Brain pericyte (primary cell): ENCODE data around the gene RASGRF1.
"Not testable (repeated sequence)": the region's sequence is repeated elsewhere in the genome, so short reads cannot be mapped to it uniquely, and the experiment has no call there.

ENCODE experiments used
- DNase-seq: peaks from one replicate; pipeline ENCODE4 v3.0.0-alpha.2; 2012; ENCODE audit warnings: low read depth, low spot score

Gene RASGRF1

GRCh38 chr15:78932258-78932808, 158.2 kb downstream of the RASGRF1 start:
- no peak for DNase-seq

DNA sequence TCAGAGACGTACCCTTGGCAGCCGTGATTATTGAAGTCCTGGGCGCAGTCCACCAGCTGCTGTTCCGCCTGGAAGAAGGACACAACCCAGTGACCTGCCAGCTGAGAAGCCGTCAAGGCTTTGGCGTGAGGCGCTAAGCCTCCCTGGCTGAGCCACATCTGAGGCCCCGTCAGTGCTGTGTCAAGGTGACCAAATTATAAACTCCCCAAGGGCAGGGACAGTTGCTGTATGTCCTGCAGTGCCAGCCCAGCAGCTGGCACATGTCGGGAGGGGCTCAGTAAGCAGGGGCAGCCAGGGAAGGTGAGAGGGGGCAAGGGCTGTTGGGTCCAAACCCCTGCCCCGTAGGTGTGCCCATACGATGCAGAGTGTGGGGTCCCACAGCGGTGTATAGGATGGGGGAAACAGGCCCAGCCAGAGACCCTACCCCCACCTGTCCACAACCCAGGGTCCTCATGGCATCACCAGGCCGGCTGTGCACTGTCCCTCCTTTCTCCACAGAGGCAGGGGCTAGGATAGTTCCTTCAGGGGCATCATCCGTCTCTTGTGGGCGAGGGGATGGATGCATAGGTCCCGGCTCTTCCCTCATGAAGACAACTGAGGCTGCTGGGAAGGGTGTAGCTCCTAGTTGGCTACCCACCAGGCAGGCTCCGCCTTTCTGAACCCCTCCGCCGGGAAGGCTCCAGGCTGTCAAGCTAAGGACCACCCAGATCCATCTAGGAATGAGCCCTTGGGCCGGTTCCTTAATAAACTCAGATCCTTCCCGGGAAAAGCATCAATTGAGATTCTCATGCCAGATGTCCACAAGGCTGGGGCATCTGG, 158.9 kb downstream of the RASGRF1 start:
- DNase-seq = no peak

DNA sequence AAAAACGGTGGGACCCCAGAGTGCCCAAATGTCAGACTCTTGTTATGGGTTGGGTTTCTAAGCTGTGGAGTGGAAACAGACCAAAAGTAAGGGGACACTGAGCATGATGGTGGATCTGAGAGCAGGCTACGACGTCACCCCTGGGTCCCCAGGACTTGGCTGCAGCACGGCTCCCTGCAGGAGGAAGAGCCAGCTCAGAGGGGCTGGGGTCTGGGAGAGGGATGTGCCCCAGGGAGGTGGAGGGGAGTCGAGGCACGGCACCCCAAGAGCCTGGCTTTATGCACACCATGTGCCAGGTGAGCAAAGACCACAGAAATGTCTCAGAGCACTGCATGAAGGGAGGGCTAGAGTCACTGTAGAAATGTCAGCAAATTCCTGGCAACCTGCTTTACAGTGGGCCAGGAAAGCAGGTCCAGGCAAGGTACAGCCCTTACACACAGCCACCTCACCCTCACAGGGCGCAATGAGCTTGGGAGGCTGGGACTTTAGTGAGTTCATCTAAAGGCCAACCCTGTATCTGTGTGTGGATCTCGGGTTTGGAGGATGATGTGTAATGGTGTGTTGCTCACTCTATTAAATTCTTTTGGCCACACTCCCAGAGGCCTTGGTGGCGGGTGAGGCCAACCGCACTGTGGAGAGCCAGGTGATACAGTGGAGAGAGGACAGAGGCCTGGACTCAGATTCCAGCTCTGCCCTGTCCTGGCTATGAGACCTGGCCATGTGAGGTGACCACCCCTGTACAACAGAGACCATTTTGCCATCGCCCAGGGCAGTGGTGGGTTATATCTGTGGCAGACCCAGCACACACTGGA, 159.8 kb downstream of the RASGRF1 start:
- no peak for DNase-seq

DNA sequence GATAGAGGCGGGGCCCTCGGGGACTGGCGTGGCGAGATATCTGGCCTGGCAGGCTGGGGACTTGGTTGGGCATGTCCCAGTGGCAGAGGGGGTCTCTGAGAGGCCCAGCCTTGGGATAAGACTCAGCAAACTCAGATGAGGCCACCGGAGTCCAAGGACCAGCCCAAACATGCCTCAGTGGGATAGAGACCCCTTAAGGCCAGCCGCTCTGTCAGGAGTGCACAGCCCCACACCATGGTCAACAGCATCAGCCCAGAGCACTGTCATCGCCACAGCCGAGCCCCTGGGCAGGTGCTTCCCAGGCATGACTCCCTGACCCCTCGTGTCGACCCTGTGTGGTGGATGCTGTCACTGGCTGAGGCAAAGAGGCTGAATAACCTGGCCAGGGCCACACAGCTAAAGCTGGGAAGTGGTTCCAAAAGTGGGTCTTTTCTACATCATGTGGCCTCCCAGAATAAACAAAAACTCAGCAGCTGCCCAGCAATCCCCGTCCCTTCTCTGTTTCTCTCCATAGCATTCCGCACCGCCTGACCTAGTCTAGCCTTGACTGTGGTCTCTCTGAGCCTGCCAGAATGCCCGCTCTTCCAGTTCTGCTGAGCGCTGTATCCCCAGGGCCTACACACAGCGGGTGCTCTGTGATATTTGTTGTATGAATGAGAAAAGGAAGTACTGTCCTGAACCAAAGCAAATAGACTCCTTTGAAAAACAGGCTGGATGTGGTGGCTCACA, 160.9 kb downstream of the RASGRF1 start:
- no peak for DNase-seq

- no peak for DNase-seq
Observed at GRCh38 chr15:78928616-78929093, 161.9 kb downstream of the RASGRF1 start.

DNA sequence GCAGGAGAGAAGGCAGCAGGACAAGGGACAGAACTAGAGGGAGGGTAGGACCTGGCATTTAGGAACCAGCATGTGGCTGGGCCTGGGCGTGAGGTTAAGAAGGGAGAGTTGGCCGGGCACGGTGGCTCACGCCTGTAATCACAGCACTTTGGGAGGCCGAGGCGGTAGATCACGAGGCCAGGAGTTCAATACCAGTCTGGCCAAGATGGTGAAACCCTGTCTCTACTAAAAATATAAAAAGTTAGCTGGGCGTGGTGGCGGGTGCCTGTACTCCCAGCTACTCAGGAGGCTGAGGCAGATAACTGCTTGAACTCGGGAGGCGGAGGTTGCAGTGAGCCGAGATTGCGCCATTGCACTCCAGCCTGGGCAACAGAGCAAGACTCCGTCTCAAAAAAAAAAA, 162.4 kb downstream of the RASGRF1 start:
- DNase-seq = not testable (repeated sequence)

- DNase-seq = no peak
Observed at GRCh38 chr15:78927077-78927790, 163.3 kb downstream of the RASGRF1 start.

GRCh38 chr15:78925956-78926743, 164.4 kb downstream of the RASGRF1 start:
- no peak for DNase-seq

DNA sequence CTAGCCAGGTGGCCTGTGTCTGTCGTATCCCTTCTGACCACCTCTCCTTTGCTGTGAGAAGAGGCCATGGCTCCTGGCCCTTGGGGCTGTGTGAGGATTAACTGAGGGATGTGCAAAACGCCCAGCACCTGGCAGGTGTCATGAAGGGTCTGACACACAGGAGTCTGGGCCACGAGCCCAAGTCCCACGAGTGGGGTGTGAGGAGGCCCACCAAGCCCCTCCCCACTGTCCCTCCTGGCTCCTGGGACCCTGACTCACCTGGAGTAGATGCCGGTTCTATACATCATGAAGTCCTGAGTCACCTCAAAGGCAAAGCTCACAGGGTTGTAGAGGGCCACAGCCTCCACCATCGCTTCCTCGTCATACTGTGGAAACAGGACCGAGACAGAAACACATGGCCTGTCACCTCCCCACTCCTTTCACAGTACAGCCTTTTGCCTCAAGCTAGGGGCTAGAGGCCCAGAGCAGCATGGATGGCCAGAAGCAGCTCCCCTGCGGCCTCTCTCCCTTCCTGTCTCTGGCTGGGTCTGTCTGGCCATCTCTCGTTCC, 165.4 kb downstream of the RASGRF1 start:
- no peak for DNase-seq

DNA sequence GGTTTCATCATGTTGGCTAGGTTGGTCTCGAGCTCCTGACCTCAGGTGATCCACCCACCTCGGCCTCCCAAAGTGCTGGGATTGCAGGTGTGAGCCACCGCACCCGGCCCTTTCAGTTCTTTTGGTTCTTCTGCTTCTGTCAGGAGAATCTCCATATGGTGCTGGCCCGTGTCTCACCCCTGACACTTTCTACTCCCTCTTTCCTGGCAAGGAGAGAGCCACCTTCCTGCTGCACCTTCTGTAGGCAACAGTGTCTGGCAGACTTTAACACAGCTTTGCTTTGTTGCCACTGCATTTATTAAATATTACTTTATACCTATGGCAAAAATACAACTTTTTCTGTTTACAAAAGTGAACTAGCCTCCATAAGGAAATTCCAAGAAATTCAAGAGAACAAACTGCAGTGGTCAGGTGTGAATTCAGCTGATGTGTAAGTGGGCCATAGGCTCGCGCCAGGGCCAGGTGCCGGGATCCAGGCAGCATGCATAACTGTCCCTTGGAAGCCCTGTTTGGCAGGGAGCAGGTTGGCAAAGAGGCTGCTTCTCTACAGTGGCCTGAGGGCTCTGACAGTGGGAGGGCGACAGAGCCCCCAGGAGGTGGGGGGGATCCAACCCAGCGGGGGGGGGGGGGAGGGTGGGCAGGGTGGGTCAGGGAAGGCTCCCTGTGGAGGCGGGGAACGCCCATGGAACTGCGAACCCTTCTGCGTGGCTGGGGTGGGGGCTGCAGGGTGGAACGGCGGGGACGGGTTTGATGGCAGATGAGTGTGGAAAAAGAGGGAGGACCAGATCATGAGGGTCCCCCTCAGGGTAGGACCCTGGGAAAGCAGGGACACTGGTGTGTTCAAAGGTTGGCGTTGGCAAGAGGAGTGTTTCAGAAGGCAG, 166.9 kb downstream of the RASGRF1 start:
- DNase-seq = no peak

DNA sequence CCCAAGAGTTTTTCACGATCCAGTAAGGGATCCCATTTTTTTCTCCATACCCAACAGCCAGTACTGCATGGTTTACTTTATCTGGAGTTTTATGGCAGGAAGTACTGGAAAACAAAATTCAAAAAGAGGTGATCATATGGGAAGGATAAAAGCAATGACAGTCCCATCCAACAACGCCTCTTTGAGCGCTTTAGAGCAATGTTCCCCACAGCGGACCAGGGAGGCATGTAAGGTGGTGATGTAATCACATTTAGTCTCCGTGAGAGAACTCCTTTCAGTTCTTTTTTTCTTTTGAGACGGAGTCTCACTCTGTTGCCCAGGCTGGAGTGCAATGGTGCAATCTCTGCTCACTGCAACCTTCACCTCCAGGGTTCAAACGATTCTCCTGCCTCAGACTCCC, 167.6 kb downstream of the RASGRF1 start:
- DNase-seq = no peak

GRCh38 chr15:78922527-78922926, 168.1 kb downstream of the RASGRF1 start:
- DNase-seq = no peak

DNA sequence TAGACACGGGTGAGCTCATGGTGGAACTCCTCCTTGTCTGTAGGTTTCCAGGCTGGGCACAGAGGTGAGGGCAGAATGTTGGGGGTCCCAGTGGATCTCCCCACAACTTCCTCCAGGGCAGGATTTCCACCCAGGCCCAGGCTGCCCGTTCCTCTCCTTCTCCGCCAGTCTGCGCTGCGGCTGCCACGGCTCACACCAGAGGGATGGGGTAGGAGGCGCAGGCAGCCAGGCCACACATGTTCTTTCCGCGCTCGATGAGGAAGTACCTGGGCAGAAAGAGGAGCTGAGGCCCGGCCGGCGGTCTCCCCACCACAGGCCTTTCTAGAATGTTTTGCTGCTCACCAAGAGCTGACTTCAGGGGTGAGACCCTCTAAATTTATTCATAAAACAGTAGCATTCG, 168.6 kb downstream of the RASGRF1 start:
- no peak for DNase-seq

DNA sequence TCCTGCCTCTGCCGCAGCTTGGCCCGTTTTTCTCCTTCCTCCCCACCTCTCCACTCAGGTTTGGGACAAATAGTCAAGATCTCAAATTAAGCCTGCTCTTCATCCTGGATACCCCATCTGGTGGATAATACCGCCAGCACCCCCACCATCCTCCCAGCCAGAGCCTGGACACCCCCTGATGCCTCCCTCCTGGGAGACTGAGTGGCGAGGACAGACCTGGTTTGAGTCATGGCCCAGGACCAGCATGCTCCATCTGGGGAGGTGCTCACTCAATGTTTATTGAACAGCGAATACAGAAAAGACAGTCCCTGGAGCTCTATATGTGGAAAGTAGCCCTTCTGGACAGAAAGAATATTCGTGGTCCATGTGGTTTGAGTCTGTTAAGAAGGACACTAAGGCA, 169.1 kb downstream of the RASGRF1 start:
- no peak for DNase-seq

GRCh38 chr15:78917888-78918287, 172.7 kb downstream of the RASGRF1 start:
- DNase-seq = no peak

- no peak for DNase-seq
Observed at GRCh38 chr15:78916088-78916487, 174.5 kb downstream of the RASGRF1 start.

GRCh38 chr15:78915341-78916087, 175.1 kb downstream of the RASGRF1 start:
- DNase-seq = no peak

GRCh38 chr15:78914027-78914764, 176.4 kb downstream of the RASGRF1 start:
- no peak for DNase-seq
